Measurements from ENCODE around the gene PRKCSH.

- TF ChIP-seq CTCF (IDR thresholded peaks at IDR 0.05; ENCODE audit: low read depth, low read length) (no peak), EZH2phosphoT487 (IDR thresholded peaks at IDR 0.05; ENCODE audit: low read depth) (no peak)
Observed at GRCh38 chr19:11390933-11391680, 44.3 kb upstream of the PRKCSH start.

All from OCI-LY3 (cell line).